WERI-Rb-1 (cell line): ENCODE data around the gene MAST4.

ENCODE experiments used
- DNase-seq: peaks from one replicate; pipeline ENCODE4 v3.0.0-alpha.2; 2020
- H3K27ac ChIP-seq: fragments of 250-450 bp; sonication (Bioruptor Pico); 2 replicates; pipeline ENCODE4 v1.5.1; 2020; ENCODE audit warnings: mild to moderate bottlenecking, moderate library complexity
- H3K27me3 ChIP-seq: fragments of 250-450 bp; sonication (Bioruptor Pico); 2 replicates; pipeline ENCODE4 v1.5.1; 2021; ENCODE audit warnings: mild to moderate bottlenecking, low read depth, moderate library complexity; ENCODE audit not compliant: insufficient read depth, severe bottlenecking
- H3K36me3 ChIP-seq: fragments of 250-450 bp; sonication (Bioruptor Pico); 2 replicates; pipeline ENCODE4 v1.5.1; 2020; ENCODE audit warnings: mild to moderate bottlenecking, moderate library complexity
- H3K4me3 ChIP-seq: 2 replicates; pipeline ENCODE4 v1.5.1; 2011; ENCODE audit warnings: low read depth, mild to moderate bottlenecking, control low read depth, low read length
- H3K9me3 ChIP-seq: fragments of 250-450 bp; sonication (Bioruptor Pico); 2 replicates; pipeline ENCODE4 v1.5.1; 2021; ENCODE audit warnings: mild to moderate bottlenecking, moderate library complexity; ENCODE audit not compliant: severe bottlenecking
- CTCF ChIP-seq: IDR thresholded peaks from 2 replicates; pipeline ENCODE4 v1.5.1; 2011; ENCODE audit warnings: low read depth, mild to moderate bottlenecking, control low read depth, inconsistent platforms, low read length

MAST4 gene

GRCh38 chr5:66659780-66660179, 63.6 kb downstream of the MAST4 start:
- DNase-seq = no peak
- Histone ChIP-seq H3K36me3 (no peaks in the 10 kb centered on the region), H3K9me3 (no peaks in the 10 kb centered on the region), H3K4me3 (no peak overlapping the region), H3K27me3 (no peaks in the 10 kb centered on the region), H3K27ac (no peak overlapping the region)
- TF ChIP-seq CTCF = no peak

- Histone ChIP-seq H3K27ac (no peak overlapping the region), H3K4me3 (no peak overlapping the region), H3K9me3 (no peaks in the 10 kb centered on the region), H3K27me3 (no peaks in the 10 kb centered on the region), H3K36me3 (no peaks in the 10 kb centered on the region)
- no peak for TF ChIP-seq CTCF
- no peak for DNase-seq
Measured at GRCh38 chr5:66660396-66660795, 64.2 kb downstream of the MAST4 start.

- Histone ChIP-seq H3K36me3 (no peaks in the 10 kb centered on the region), H3K9me3 (no peaks in the 10 kb centered on the region), H3K27me3 (no peaks in the 10 kb centered on the region), H3K27ac (no peak overlapping the region), H3K4me3 (no peak overlapping the region)
- DNase-seq = no peak
- TF ChIP-seq CTCF = no peak
Measured at GRCh38 chr5:66661149-66661548, 65.0 kb downstream of the MAST4 start.

- H3K4me3 ChIP-seq = no peak overlapping the region
- no peaks in the 10 kb centered on the region for H3K36me3 ChIP-seq
- H3K27ac ChIP-seq = no peak overlapping the region
- TF ChIP-seq CTCF = no peak
- no peaks in the 10 kb centered on the region for H3K27me3 ChIP-seq
- DNase-seq = no peak
- H3K9me3 ChIP-seq = no peaks in the 10 kb centered on the region
Measured at GRCh38 chr5:66666778-66667177, 70.6 kb downstream of the MAST4 start.

- no peaks in the 10 kb centered on the region for H3K36me3 ChIP-seq
- no peaks in the 10 kb centered on the region for H3K9me3 ChIP-seq
- H3K27ac ChIP-seq = no peak overlapping the region
- no peaks in the 10 kb centered on the region for H3K27me3 ChIP-seq
- DNase-seq = no peak
- TF ChIP-seq CTCF = no peak
- H3K4me3 ChIP-seq = no peak overlapping the region
Measured at GRCh38 chr5:66669086-66669861, 73.1 kb downstream of the MAST4 start.

GRCh38 chr5:66669862-66670195, 73.6 kb downstream of the MAST4 start:
- DNase-seq = no peak
- Histone ChIP-seq H3K27me3 (no peaks in the 10 kb centered on the region), H3K4me3 (no peak overlapping the region), H3K27ac (no peak overlapping the region), H3K9me3 (no peaks in the 10 kb centered on the region), H3K36me3 (no peaks in the 10 kb centered on the region)
- no peak for TF ChIP-seq CTCF
